Measurements from ENCODE around the gene ALOX12B.
A peak's percentile ranks its signal among the peaks of the same experiment; 100 is the strongest.

Gene ALOX12B

GRCh38 chr17:8105957-8106398 lies 18.5 kb upstream of the ALOX12B start:
- Histone ChIP-seq H3K56ac (ENCODE audit: low read length) (no peak overlapping the region), H3K4me1 (ENCODE audit: control insufficient read depth, low read depth, low read length) (no peaks in the 10 kb centered on the region), H2BK5ac (ENCODE audit: low read length) (no peak overlapping the region), H3K79me2 (ENCODE audit: control insufficient read depth, insufficient read depth, low read length) (no peaks in the 10 kb centered on the region), H2BK120ac (ENCODE audit: low read depth, low read length) (no peak overlapping the region), H3K36me3 (ENCODE audit: control insufficient read depth, insufficient read depth, low read length) (no peaks in the 10 kb centered on the region), H2AK5ac (ENCODE audit: low read length) (no peak overlapping the region), H3K23ac (ENCODE audit: low read length) (no peak overlapping the region), H4K8ac (ENCODE audit: low read depth, low read length) (no peak overlapping the region), H3K4me2 (ENCODE audit: low read length) (no peak overlapping the region), H4K5ac (ENCODE audit: low read length) (no peak overlapping the region), H3K4ac (ENCODE audit: low read depth, low read length) (no peak overlapping the region), H3K27ac (ENCODE audit: low read depth, low read length) (no peak overlapping the region), H3K18ac (ENCODE audit: low read length) (no peak overlapping the region), H3K9ac (ENCODE audit: low read length) (no peak overlapping the region), H3K79me1 (ENCODE audit: low read length) (no peaks in the 10 kb centered on the region), H2BK15ac (replicated peaks; ENCODE audit: low read depth) (no peak overlapping the region), H3K4me3 (ENCODE audit: low read length) (no peak overlapping the region), H3K27me3 (ENCODE audit: insufficient read depth, low read length, poor library complexity) (peaks cover 2% of the 10 kb centered on the region)
- peak; percentile 37 for DNase-seq
- WGBS (ENCODE audit: extremely low coverage, insufficient coverage, low lambda C conversion rate) = no CpG with 5 or more reads among the region's 5 CpGs

- H3K9ac ChIP-seq (ENCODE audit: low read length) = no peak overlapping the region
- H3K4me2 ChIP-seq (ENCODE audit: low read length) = no peak overlapping the region
- H3K27me3 ChIP-seq (ENCODE audit: insufficient read depth, low read length, poor library complexity) = no peaks in the 10 kb centered on the region
- no peak overlapping the region for H4K8ac ChIP-seq (ENCODE audit: low read depth, low read length)
- no peak overlapping the region for H2BK120ac ChIP-seq (ENCODE audit: low read depth, low read length)
- H3K27ac ChIP-seq (ENCODE audit: low read depth, low read length) = peak overlapping the region; percentile 2
- WGBS (ENCODE audit: extremely low coverage, insufficient coverage, low lambda C conversion rate) = no CpG with 5 or more reads among the region's 8 CpGs
- no peak overlapping the region for H2AK5ac ChIP-seq (ENCODE audit: low read length)
- no peak overlapping the region for H3K23ac ChIP-seq (ENCODE audit: low read length)
- no peak overlapping the region for H3K4me3 ChIP-seq (ENCODE audit: low read length)
- no peaks in the 10 kb centered on the region for H3K79me1 ChIP-seq (ENCODE audit: low read length)
- H2BK15ac ChIP-seq (replicated peaks; ENCODE audit: low read depth) = no peak overlapping the region
- H3K18ac ChIP-seq (ENCODE audit: low read length) = no peak overlapping the region
- no peaks in the 10 kb centered on the region for H3K36me3 ChIP-seq (ENCODE audit: control insufficient read depth, insufficient read depth, low read length)
- no peak overlapping the region for H3K4ac ChIP-seq (ENCODE audit: low read depth, low read length)
- no peak overlapping the region for H2BK5ac ChIP-seq (ENCODE audit: low read length)
- H3K56ac ChIP-seq (ENCODE audit: low read length) = no peak overlapping the region
- no peaks in the 10 kb centered on the region for H3K4me1 ChIP-seq (ENCODE audit: control insufficient read depth, low read depth, low read length)
- DNase-seq = no peak
- no peak overlapping the region for H4K5ac ChIP-seq (ENCODE audit: low read length)
- H3K79me2 ChIP-seq (ENCODE audit: control insufficient read depth, insufficient read depth, low read length) = no peaks in the 10 kb centered on the region
Measured at GRCh38 chr17:8104911-8105310, 17.4 kb upstream of the ALOX12B start.

GRCh38 chr17:8103549-8103948 lies 16.0 kb upstream of the ALOX12B start:
- H3K23ac ChIP-seq (ENCODE audit: low read length) = no peak overlapping the region
- H3K27me3 ChIP-seq (ENCODE audit: insufficient read depth, low read length, poor library complexity) = no peaks in the 10 kb centered on the region
- no peak overlapping the region for H3K56ac ChIP-seq (ENCODE audit: low read length)
- no peak overlapping the region for H4K8ac ChIP-seq (ENCODE audit: low read depth, low read length)
- H3K4me3 ChIP-seq (ENCODE audit: low read length) = no peak overlapping the region
- no peak overlapping the region for H3K9ac ChIP-seq (ENCODE audit: low read length)
- H3K79me1 ChIP-seq (ENCODE audit: low read length) = no peaks in the 10 kb centered on the region
- H2AK5ac ChIP-seq (ENCODE audit: low read length) = no peak overlapping the region
- H2BK15ac ChIP-seq (replicated peaks; ENCODE audit: low read depth) = no peak overlapping the region
- H2BK5ac ChIP-seq (ENCODE audit: low read length) = no peak overlapping the region
- H3K36me3 ChIP-seq (ENCODE audit: control insufficient read depth, insufficient read depth, low read length) = no peaks in the 10 kb centered on the region
- no peak overlapping the region for H3K27ac ChIP-seq (ENCODE audit: low read depth, low read length)
- H2BK120ac ChIP-seq (ENCODE audit: low read depth, low read length) = no peak overlapping the region
- H3K4me2 ChIP-seq (ENCODE audit: low read length) = no peak overlapping the region
- WGBS (ENCODE audit: extremely low coverage, insufficient coverage, low lambda C conversion rate) = no CpG with 5 or more reads among the region's 4 CpGs
- H3K4me1 ChIP-seq (ENCODE audit: control insufficient read depth, low read depth, low read length) = no peaks in the 10 kb centered on the region
- no peak overlapping the region for H4K5ac ChIP-seq (ENCODE audit: low read length)
- no peaks in the 10 kb centered on the region for H3K79me2 ChIP-seq (ENCODE audit: control insufficient read depth, insufficient read depth, low read length)
- no peak overlapping the region for H3K4ac ChIP-seq (ENCODE audit: low read depth, low read length)
- no peak overlapping the region for H3K18ac ChIP-seq (ENCODE audit: low read length)
- no peak for DNase-seq

GRCh38 chr17:8101721-8102120 lies 14.2 kb upstream of the ALOX12B start:
- H2BK5ac ChIP-seq (ENCODE audit: low read length) = no peak overlapping the region
- H3K56ac ChIP-seq (ENCODE audit: low read length) = no peak overlapping the region
- no peak overlapping the region for H3K4me3 ChIP-seq (ENCODE audit: low read length)
- no peak overlapping the region for H3K23ac ChIP-seq (ENCODE audit: low read length)
- no peak overlapping the region for H3K9ac ChIP-seq (ENCODE audit: low read length)
- no peak overlapping the region for H2AK5ac ChIP-seq (ENCODE audit: low read length)
- no peak overlapping the region for H3K4ac ChIP-seq (ENCODE audit: low read depth, low read length)
- no peak overlapping the region for H2BK120ac ChIP-seq (ENCODE audit: low read depth, low read length)
- H3K79me2 ChIP-seq (ENCODE audit: control insufficient read depth, insufficient read depth, low read length) = no peaks in the 10 kb centered on the region
- WGBS (ENCODE audit: extremely low coverage, insufficient coverage, low lambda C conversion rate) = no CpG with 5 or more reads among the region's 6 CpGs
- no peak overlapping the region for H3K27ac ChIP-seq (ENCODE audit: low read depth, low read length)
- no peak overlapping the region for H3K18ac ChIP-seq (ENCODE audit: low read length)
- H4K5ac ChIP-seq (ENCODE audit: low read length) = no peak overlapping the region
- no peak overlapping the region for H2BK15ac ChIP-seq (replicated peaks; ENCODE audit: low read depth)
- no peak overlapping the region for H4K8ac ChIP-seq (ENCODE audit: low read depth, low read length)
- H3K79me1 ChIP-seq (ENCODE audit: low read length) = no peaks in the 10 kb centered on the region
- no peak for DNase-seq
- H3K4me1 ChIP-seq (ENCODE audit: control insufficient read depth, low read depth, low read length) = no peaks in the 10 kb centered on the region
- no peaks in the 10 kb centered on the region for H3K27me3 ChIP-seq (ENCODE audit: insufficient read depth, low read length, poor library complexity)
- no peak overlapping the region for H3K4me2 ChIP-seq (ENCODE audit: low read length)
- no peaks in the 10 kb centered on the region for H3K36me3 ChIP-seq (ENCODE audit: control insufficient read depth, insufficient read depth, low read length)

- Histone ChIP-seq H3K4me1 (ENCODE audit: control insufficient read depth, low read depth, low read length) (no peaks in the 10 kb centered on the region), H2BK120ac (ENCODE audit: low read depth, low read length) (no peak overlapping the region), H3K79me1 (ENCODE audit: low read length) (no peaks in the 10 kb centered on the region), H3K18ac (ENCODE audit: low read length) (no peak overlapping the region), H3K4me3 (ENCODE audit: low read length) (no peak overlapping the region), H3K27ac (ENCODE audit: low read depth, low read length) (no peak overlapping the region), H3K27me3 (ENCODE audit: insufficient read depth, low read length, poor library complexity) (no peaks in the 10 kb centered on the region), H2AK5ac (ENCODE audit: low read length) (no peak overlapping the region), H2BK15ac (replicated peaks; ENCODE audit: low read depth) (no peak overlapping the region), H4K8ac (ENCODE audit: low read depth, low read length) (no peak overlapping the region), H3K4me2 (ENCODE audit: low read length) (no peak overlapping the region), H3K56ac (ENCODE audit: low read length) (no peak overlapping the region), H2BK5ac (ENCODE audit: low read length) (no peak overlapping the region), H3K4ac (ENCODE audit: low read depth, low read length) (no peak overlapping the region), H4K5ac (ENCODE audit: low read length) (no peak overlapping the region), H3K23ac (ENCODE audit: low read length) (no peak overlapping the region), H3K79me2 (ENCODE audit: control insufficient read depth, insufficient read depth, low read length) (no peaks in the 10 kb centered on the region), H3K9ac (ENCODE audit: low read length) (no peak overlapping the region), H3K36me3 (ENCODE audit: control insufficient read depth, insufficient read depth, low read length) (no peaks in the 10 kb centered on the region)
- DNase-seq = no peak
- WGBS (ENCODE audit: extremely low coverage, insufficient coverage, low lambda C conversion rate) = no CpG with 5 or more reads among the region's 2 CpGs
Measured at GRCh38 chr17:8100763-8101162, 13.2 kb upstream of the ALOX12B start.

GRCh38 chr17:8100111-8100510 lies 12.6 kb upstream of the ALOX12B start:
- H3K4me3 ChIP-seq (ENCODE audit: low read length) = no peak overlapping the region
- no peak overlapping the region for H3K4me2 ChIP-seq (ENCODE audit: low read length)
- H4K8ac ChIP-seq (ENCODE audit: low read depth, low read length) = no peak overlapping the region
- no peak overlapping the region for H3K18ac ChIP-seq (ENCODE audit: low read length)
- no peaks in the 10 kb centered on the region for H3K36me3 ChIP-seq (ENCODE audit: control insufficient read depth, insufficient read depth, low read length)
- DNase-seq = no peak
- no peaks in the 10 kb centered on the region for H3K79me1 ChIP-seq (ENCODE audit: low read length)
- H4K5ac ChIP-seq (ENCODE audit: low read length) = no peak overlapping the region
- no peak overlapping the region for H3K9ac ChIP-seq (ENCODE audit: low read length)
- no peaks in the 10 kb centered on the region for H3K27me3 ChIP-seq (ENCODE audit: insufficient read depth, low read length, poor library complexity)
- WGBS (ENCODE audit: extremely low coverage, insufficient coverage, low lambda C conversion rate) = no CpG with 5 or more reads among the region's 2 CpGs
- no peak overlapping the region for H2BK5ac ChIP-seq (ENCODE audit: low read length)
- no peak overlapping the region for H2AK5ac ChIP-seq (ENCODE audit: low read length)
- H3K56ac ChIP-seq (ENCODE audit: low read length) = no peak overlapping the region
- H2BK15ac ChIP-seq (replicated peaks; ENCODE audit: low read depth) = no peak overlapping the region
- H3K23ac ChIP-seq (ENCODE audit: low read length) = no peak overlapping the region
- no peak overlapping the region for H3K4ac ChIP-seq (ENCODE audit: low read depth, low read length)
- H3K4me1 ChIP-seq (ENCODE audit: control insufficient read depth, low read depth, low read length) = no peaks in the 10 kb centered on the region
- no peak overlapping the region for H2BK120ac ChIP-seq (ENCODE audit: low read depth, low read length)
- H3K27ac ChIP-seq (ENCODE audit: low read depth, low read length) = no peak overlapping the region
- H3K79me2 ChIP-seq (ENCODE audit: control insufficient read depth, insufficient read depth, low read length) = no peaks in the 10 kb centered on the region

All from mesendoderm (in vitro differentiated cells).